Activated T-helper 2 cell treated with anti-CD3 and anti-CD28 coated beads, Interferon-gamma antibody, Interleukin-2, Interleukin-4, amounts not matched to agents 10 μg/mL and 5 μg/mL and 100 μg/mL, durations not matched to agents 14 hours and 24 hours and 36 hours (primary cell): ENCODE results near the gene PAK2. TPM values are rescaled to one million over a fixed set of nuclear protein-coding genes. Genes with fewer than 3 reads are reported as not detected.

Experiments used
- DNase-seq: peaks from one replicate; pipeline ENCODE4 v3.0.0; 2021; ENCODE audit warnings: low spot score
- H3K27ac Mint-ChIP-seq: one replicate; pipeline ENCODE4 v1.8.0; 2021; ENCODE audit warnings: mixed read lengths
- H3K27me3 Mint-ChIP-seq: one replicate; pipeline ENCODE4 v1.8.0; 2021; ENCODE audit warnings: low read depth, mixed read lengths
- H3K36me3 Mint-ChIP-seq: one replicate; pipeline ENCODE4 v1.8.0; 2021; ENCODE audit warnings: low read depth, mixed read lengths
- H3K4me1 Mint-ChIP-seq: one replicate; pipeline ENCODE4 v1.8.0; 2021; ENCODE audit warnings: low read depth, mixed read lengths
- H3K4me3 Mint-ChIP-seq: one replicate; pipeline ENCODE4 v1.8.0; 2021; ENCODE audit warnings: low read depth, mild to moderate bottlenecking, moderate library complexity, mixed read lengths
- H3K9me3 Mint-ChIP-seq: one replicate; pipeline ENCODE4 v1.8.0; 2021; ENCODE audit warnings: mixed read lengths
- intact Hi-C: fragments of 100-400 bp; cut with micrococcal nuclease; formaldehyde crosslinking; loops from one replicate; pipeline ENCODE4 v1.15.1; 2023
- total RNA-seq: library from RNA; stranded (reverse); gene quantifications from 2 replicates; pipeline ENCODE4 v1.2.3, GENCODE V29; 2022

The PAK2 gene
- total RNA-seq, 1 donor from 2014 or later: 103 TPM

DNA sequence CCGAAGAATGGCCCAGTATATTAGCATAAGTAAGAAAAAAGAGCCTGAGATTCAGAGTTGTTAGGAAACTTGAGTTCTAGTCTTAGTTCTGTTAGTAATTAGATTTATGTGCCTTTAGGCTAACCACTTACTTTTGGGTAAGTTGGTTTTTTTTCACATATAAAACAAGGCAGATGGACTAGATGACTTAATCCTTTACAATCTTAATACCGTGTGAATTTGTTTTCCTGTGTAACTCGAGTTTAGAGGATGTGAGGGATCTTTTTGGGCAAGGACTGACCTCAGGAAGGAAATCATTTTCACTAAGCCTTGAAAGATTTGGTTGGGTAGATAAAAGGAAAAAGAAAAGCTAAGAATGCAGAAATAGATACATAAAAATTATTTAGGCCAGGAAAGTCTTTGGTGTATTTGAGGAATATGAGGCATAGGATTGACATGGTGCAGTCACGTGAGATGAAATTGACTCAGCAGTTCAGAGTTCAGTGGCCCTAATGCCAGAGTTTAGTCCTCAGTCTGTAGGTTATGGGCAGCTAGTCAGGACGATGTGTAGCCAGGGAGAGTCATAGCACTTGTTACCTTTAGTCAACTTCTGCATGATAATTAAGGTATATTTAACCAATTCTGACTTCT lies 34.6 kb downstream of the PAK2 start:
- Mint-ChIP-seq H3K4me3 (no peak overlapping the region), H3K27ac (peak overlapping the region; percentile 13), H3K36me3 (peaks cover 47% of the 10 kb centered on the region), H3K27me3 (no peaks in the 10 kb centered on the region), H3K4me1 (peaks cover 29% of the 10 kb centered on the region), H3K9me3 (peaks cover 3% of the 10 kb centered on the region)
- DNase-seq: no peak
- intact Hi-C loops: no loop called here

DNA sequence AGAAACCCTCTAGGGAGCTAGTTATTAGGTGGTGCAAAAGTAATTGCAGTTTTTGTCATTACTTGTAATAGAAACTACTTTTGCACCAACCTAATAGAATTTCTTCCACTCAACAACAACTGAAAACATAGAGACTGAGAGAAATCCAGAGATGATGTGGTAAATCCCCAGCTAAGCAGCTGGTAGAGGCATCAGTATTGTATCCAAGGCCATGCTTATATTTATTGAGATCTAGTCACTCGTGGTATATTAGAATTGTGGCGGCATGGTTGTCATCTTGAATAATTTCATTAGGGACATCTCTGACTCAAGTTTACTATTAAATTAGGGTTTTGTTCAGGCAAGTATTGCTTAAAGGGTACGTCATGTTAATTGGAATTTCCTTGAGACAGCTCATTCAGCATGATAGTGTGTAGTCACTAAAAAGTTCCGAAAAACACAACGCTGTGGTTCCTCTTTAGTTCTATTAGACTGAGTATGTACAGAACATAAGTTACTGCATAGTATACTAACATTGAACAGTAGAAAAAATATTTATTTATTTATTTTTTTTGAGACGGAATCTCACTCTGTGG lies 35.3 kb downstream of the PAK2 start:
- Mint-ChIP-seq H3K27me3 (no peaks in the 10 kb centered on the region), H3K4me3 (no peak overlapping the region), H3K9me3 (peaks cover 9% of the 10 kb centered on the region), H3K36me3 (peaks cover 49% of the 10 kb centered on the region), H3K4me1 (peaks cover 29% of the 10 kb centered on the region), H3K27ac (no peak overlapping the region)
- intact Hi-C loops: no loop called here
- no peak for DNase-seq

DNA sequence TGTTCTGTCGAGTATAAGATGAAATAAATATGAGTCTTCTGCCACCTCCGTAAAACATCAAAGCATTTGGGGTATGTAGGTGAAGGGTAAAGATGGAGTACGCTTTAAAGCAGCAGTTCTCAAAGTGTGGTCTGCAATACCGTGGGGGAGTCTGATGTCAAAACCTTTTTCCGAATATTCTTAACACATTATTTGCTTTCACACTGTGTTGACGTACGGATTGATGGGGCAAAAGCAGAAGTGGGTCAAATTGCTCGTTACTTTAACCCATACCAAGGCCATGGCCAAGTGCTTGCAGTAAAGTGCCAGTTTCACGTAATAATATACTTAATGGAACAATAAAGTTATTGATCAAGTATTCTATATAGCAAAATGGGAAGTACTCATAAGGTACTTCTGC lies 36.3 kb downstream of the PAK2 start:
- Mint-ChIP-seq H3K9me3 (peaks cover 13% of the 10 kb centered on the region), H3K27me3 (no peaks in the 10 kb centered on the region), H3K4me3 (no peak overlapping the region), H3K27ac (no peak overlapping the region), H3K4me1 (peaks cover 29% of the 10 kb centered on the region), H3K36me3 (peaks cover 53% of the 10 kb centered on the region)
- no peak for DNase-seq
- intact Hi-C loops: no loop called here

DNA sequence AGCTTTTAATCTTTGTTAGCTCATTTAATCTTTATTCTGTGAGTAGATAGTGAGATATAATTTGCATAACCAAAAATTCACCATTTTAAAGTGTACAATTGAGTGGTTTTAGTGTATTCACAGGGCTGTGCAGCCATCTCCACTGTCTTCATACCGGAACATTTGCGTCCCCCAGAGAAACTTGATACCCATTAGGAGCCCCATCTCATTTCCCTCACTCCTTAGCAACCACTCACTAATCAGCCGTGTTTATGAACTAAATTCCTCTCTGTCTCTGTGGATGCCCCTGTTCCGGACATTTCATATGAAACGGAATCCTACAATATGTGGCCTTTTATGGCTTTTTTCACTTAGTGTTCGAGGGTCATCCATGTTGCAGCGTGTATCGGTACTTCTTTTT lies 38.2 kb downstream of the PAK2 start:
- H3K4me1 Mint-ChIP-seq: peaks cover 19% of the 10 kb centered on the region
- intact Hi-C loops: no loop called here
- peaks cover 54% of the 10 kb centered on the region for H3K36me3 Mint-ChIP-seq

DNA sequence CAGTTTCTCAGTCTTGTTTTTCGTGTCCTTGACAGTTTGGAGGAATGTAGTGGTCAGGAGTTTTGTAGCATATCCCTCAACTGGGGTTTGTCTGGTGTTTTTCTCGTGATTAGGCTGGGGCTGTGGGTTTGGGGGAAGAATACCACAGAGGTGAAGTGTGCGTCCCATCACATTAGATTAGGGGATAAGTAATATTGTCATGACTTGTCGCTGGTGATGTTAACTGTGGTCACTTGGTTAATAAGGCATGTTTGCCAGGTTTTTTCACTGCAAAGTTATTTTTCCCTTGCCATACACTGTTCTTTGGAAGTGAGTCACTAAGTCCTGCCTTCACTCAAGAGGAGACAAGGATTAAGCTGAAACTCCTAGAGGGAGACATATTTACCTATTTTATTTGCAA lies 39.1 kb downstream of the PAK2 start:
- no peak overlapping the region for H3K27ac Mint-ChIP-seq
- H3K9me3 Mint-ChIP-seq: peaks cover 16% of the 10 kb centered on the region
- H3K36me3 Mint-ChIP-seq: peaks cover 63% of the 10 kb centered on the region

More for the DNA sequence above, 38.2 kb downstream of the PAK2 start:
- Mint-ChIP-seq H3K4me3 (no peak overlapping the region), H3K9me3 (peaks cover 13% of the 10 kb centered on the region), H3K27me3 (no peaks in the 10 kb centered on the region), H3K27ac (no peak overlapping the region)
- no peak for DNase-seq

DNA sequence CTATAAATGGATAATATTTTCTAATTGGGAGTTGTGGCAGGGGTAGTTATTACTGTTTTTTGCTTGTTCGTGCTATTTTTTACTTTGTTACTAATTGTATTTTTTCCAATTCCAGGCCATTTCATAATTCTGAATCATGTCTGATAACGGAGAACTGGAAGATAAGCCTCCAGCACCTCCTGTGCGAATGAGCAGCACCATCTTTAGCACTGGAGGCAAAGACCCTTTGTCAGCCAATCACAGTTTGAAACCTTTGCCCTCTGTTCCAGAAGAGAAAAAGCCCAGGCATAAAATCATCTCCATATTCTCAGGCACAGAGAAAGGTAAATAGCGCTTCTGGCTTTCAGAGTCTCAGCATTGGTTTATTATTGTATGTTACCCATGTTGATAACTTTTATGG lies 42.9 kb downstream of the PAK2 start:
- H3K36me3 Mint-ChIP-seq: peaks cover 80% of the 10 kb centered on the region
- no peak overlapping the region for H3K27ac Mint-ChIP-seq
- H3K4me3 Mint-ChIP-seq: no peak overlapping the region
- no peak for DNase-seq
- H3K27me3 Mint-ChIP-seq: no peaks in the 10 kb centered on the region
- H3K4me1 Mint-ChIP-seq: peaks cover 6% of the 10 kb centered on the region
- peaks cover 18% of the 10 kb centered on the region for H3K9me3 Mint-ChIP-seq
- intact Hi-C loops: no loop called here

More for the DNA sequence above, 39.1 kb downstream of the PAK2 start:
- no peak for DNase-seq
- Mint-ChIP-seq H3K4me1 (peaks cover 18% of the 10 kb centered on the region), H3K27me3 (no peaks in the 10 kb centered on the region), H3K4me3 (no peak overlapping the region)
- intact Hi-C loops: no loop called here

DNA sequence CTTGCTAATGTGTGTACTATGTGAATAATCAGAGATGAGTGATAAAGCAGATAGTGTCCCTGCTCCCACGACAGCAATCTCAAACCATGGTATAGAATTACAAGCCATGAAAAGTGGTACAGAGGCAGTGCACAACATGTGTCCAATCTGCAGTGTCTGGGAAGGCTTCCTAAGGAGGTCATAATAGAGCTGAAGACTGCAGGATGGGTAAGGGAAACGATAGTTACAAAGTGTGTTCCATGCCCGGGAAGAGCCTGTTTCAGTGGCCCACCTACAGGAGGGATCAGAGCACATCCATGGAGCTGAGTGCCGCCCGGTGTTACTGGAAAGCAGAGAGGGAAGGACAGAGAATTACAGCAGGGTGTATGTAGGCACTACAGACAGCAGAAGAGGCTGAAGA lies 48.9 kb downstream of the PAK2 start:
- intact Hi-C loops: no loop called here
- H3K4me1 Mint-ChIP-seq: peaks cover 12% of the 10 kb centered on the region
- DNase-seq: no peak
- H3K36me3 Mint-ChIP-seq: peaks cover 82% of the 10 kb centered on the region
- peak overlapping the region; percentile 58 for H3K27ac Mint-ChIP-seq
- H3K9me3 Mint-ChIP-seq: peaks cover 38% of the 10 kb centered on the region
- H3K27me3 Mint-ChIP-seq: no peaks in the 10 kb centered on the region
- H3K4me3 Mint-ChIP-seq: no peak overlapping the region

DNA sequence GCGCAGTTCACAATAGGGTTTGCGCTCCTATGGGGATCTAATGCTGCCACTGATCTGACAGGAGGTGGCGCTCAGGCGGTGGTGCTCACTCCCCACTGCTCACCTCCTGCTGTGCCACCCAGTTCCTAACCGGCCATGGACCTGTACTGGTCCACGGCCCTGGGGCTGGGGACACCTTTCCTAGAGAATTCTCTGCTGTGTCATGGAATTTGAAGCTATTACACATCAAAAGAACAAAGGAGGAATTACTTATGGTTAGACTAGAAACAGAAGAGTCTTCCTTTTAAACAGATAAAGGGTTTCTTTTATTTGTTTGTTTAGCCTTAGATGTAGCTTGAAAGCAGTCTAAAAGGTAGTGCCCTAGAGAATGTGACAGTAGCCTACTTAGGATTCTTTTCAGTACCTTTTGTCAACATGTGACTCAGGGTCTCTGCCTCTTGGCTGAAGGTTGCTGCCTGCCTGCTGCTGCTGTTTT lies 50.3 kb downstream of the PAK2 start:
- no peak for DNase-seq
- Mint-ChIP-seq H3K36me3 (peaks cover 86% of the 10 kb centered on the region), H3K9me3 (peaks cover 43% of the 10 kb centered on the region), H3K4me3 (no peak overlapping the region), H3K4me1 (peaks cover 12% of the 10 kb centered on the region), H3K27me3 (no peaks in the 10 kb centered on the region), H3K27ac (no peak overlapping the region)
- intact Hi-C loops: no loop called here

DNA sequence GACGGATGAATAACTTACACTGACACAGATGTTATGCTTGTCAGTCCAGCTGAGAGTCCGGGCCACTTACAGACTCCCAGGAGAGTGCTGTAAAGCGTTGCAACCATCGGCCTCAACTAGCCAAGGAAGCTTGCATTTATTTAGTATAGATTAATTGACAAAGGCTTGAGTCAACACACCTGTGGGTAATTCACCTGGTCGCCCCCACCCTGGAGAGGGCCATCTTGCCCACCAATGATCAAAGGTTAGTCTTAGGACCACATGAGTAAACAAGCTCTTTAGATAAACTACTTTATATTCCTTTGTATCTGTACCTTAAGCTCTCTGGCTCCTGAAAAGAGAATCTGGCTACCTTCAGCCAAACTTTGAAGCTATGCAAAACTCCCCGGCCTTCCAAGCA lies 51.0 kb downstream of the PAK2 start:
- Mint-ChIP-seq H3K27me3 (no peaks in the 10 kb centered on the region), H3K27ac (no peak overlapping the region), H3K36me3 (peaks cover 85% of the 10 kb centered on the region), H3K9me3 (peaks cover 43% of the 10 kb centered on the region), H3K4me3 (no peak overlapping the region), H3K4me1 (peaks cover 10% of the 10 kb centered on the region)
- no peak for DNase-seq
- intact Hi-C loops: no loop called here

DNA sequence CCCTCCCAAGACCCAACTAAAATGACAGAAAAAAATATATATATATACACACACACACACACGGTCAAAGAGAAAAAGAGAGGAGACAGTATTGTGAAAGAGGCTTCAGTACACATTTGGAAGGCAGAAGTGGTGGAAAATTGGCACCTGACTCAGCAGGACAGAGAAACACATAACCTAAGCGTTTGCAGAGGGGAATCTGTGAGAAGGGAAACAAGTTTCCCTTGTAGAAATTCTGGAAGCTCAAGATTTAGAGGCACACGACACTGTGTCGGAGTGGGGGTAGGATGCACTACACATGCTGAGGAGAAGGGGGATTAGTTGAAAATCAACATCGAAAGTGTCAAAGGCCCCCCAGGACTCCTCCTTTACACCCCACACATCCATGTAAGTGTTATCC lies 53.1 kb downstream of the PAK2 start:
- Mint-ChIP-seq H3K9me3 (peaks cover 43% of the 10 kb centered on the region), H3K4me3 (no peak overlapping the region), H3K4me1 (peaks cover 7% of the 10 kb centered on the region), H3K27me3 (no peaks in the 10 kb centered on the region), H3K27ac (no peak overlapping the region), H3K36me3 (peaks cover 72% of the 10 kb centered on the region)
- intact Hi-C loops: no loop called here
- no peak for DNase-seq

DNA sequence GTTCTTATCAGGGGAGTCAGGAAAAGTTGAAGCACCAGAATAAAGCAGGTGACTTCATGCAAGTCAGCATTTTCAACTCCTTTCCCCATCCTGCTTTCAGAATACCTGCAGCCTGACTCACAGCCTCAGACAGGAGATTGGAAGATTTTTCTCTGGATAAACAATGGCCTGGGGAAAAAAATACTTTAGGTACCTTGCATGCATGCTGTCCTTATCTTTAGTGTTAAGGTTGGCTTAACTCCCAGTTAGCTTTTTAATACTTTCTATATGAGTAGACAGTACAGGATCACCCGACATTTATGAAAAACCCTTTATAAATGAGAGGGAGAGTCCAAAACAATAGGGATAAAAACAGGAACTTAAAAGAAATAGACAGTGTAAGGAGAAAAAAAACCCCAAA lies 53.6 kb downstream of the PAK2 start:
- no peak for DNase-seq
- Mint-ChIP-seq H3K36me3 (peaks cover 69% of the 10 kb centered on the region), H3K27me3 (no peaks in the 10 kb centered on the region), H3K4me1 (peaks cover 4% of the 10 kb centered on the region), H3K27ac (no peak overlapping the region), H3K4me3 (no peak overlapping the region), H3K9me3 (peaks cover 43% of the 10 kb centered on the region)
- intact Hi-C loops: no loop called here

DNA sequence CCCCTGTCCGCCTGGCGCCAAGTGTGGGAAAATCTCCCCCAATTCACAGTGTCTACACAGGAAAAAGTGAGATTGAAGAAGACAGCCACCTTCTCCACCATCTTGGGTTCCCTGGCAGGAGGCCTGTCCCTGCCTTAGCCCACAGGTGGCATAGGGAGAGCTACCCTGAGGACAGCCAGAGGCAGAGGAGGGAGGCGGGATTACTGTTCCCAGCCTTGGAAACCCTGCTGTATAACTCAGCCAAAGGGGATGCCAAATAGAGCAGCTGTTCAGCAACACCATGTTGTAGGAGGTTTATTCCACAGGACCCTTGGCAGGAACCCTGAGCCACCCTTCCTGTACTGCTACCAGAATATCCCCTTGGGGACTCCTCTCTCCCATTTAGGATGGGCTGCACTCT lies 54.8 kb downstream of the PAK2 start:
- Mint-ChIP-seq H3K27ac (no peak overlapping the region), H3K36me3 (peaks cover 73% of the 10 kb centered on the region), H3K4me3 (no peak overlapping the region), H3K27me3 (no peaks in the 10 kb centered on the region), H3K4me1 (no peaks in the 10 kb centered on the region), H3K9me3 (peaks cover 37% of the 10 kb centered on the region)
- intact Hi-C loops: no loop called here
- DNase-seq: no peak

DNA sequence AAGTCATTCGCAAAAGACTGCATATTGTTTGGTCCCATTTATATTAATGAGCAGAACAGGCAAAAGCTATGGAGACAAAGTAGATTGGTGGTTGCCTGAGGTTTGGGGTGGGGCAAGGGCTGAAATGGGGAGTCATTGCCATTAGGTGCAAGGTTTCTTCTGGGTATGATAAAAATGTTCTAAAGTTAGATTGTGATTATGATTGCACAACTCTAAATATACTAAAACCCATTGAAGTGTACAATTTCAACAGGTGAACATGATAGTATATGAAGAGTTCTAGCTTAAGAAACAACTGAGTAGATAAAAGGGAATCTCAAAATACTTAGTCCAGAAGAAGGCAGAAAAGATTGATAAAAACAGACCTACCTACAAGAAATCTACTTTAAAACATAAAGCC lies 56.7 kb downstream of the PAK2 start:
- Mint-ChIP-seq H3K4me3 (no peak overlapping the region), H3K27me3 (no peaks in the 10 kb centered on the region), H3K36me3 (peaks cover 68% of the 10 kb centered on the region), H3K9me3 (peaks cover 26% of the 10 kb centered on the region), H3K27ac (no peak overlapping the region), H3K4me1 (no peaks in the 10 kb centered on the region)
- DNase-seq: no peak
- intact Hi-C loops: no loop called here
